ENCODE results near the gene STK11. TPM values are rescaled to one million over a fixed set of nuclear protein-coding genes. Genes with fewer than 3 reads are reported as not detected.

Gene STK11
- total RNA-seq (ENCODE audit: low replicate concordance): 27.4 and 67.3 TPM in 2 replicates

- DNase-seq (ENCODE audit: low spot score): peak; percentile 99
- H3K36me3 ChIP-seq: no peaks in the 10 kb centered on the region
- no peak for TF ChIP-seq EZH2phosphoT487 (IDR thresholded peaks at IDR 0.05)
- TF ChIP-seq CTCF (IDR thresholded peaks at IDR 0.05): no peak
- TF ChIP-seq EZH2 (IDR thresholded peaks at IDR 0.05): no peak
- no peak within 1 kb of the TSS for H3K27ac Mint-ChIP-seq
- peaks cover 43% of the 10 kb centered on the region for H3K79me2 ChIP-seq (ENCODE audit: low read depth)
- H3K4me1 Mint-ChIP-seq: peaks cover 23% of the 10 kb centered on the region
- H3K4me3 Mint-ChIP-seq: peak within 1 kb of the TSS; percentile 96
- peak within 1 kb of the TSS; percentile 22 for H2AFZ ChIP-seq (replicated peaks)
- H3K9me3 Mint-ChIP-seq: no peaks in the 10 kb centered on the region
- no peaks in the 10 kb centered on the region for H3K9me3 ChIP-seq (ENCODE audit: low read depth)
- H3K27me3 ChIP-seq: no peaks in the 10 kb centered on the region
- H3K27me3 Mint-ChIP-seq (ENCODE audit: insufficient read depth, low read depth): peaks cover 6% of the 10 kb centered on the region
- H3F3A ChIP-seq (ENCODE audit: low read depth): peaks cover 25% of the 10 kb centered on the region
- peaks cover 43% of the 10 kb centered on the region for H4K20me1 ChIP-seq (ENCODE audit: low read depth)
- H3K4me1 ChIP-seq: peaks cover 17% of the 10 kb centered on the region
- no peak within 1 kb of the TSS for H3K27ac ChIP-seq
- peak within 1 kb of the TSS; percentile 97 for H3K4me2 ChIP-seq
- peak within 1 kb of the TSS; percentile 82 for H3K4me3 ChIP-seq
- H3K9ac ChIP-seq: peak within 1 kb of the TSS; percentile 53
- H3K36me3 Mint-ChIP-seq: peaks cover 4% of the 10 kb centered on the region
Observed at GRCh38 chr19:1205114-1206099, at the start of gene STK11. STK11 (plus strand) TSS chr19:1205778; CDS start chr19:1206914, 1,136 bp downstream.

GRCh38 chr19:1156305-1156801 lies 49.2 kb upstream of the STK11 start:
- H3K4me1 ChIP-seq: no peaks in the 10 kb centered on the region
- DNase-seq (ENCODE audit: low spot score): no peak
- no peaks in the 10 kb centered on the region for H3K9me3 ChIP-seq (ENCODE audit: low read depth)
- Mint-ChIP-seq H3K4me3 (no peak overlapping the region), H3K27me3 (ENCODE audit: insufficient read depth, low read depth) (no peaks in the 10 kb centered on the region), H3K4me1 (no peaks in the 10 kb centered on the region), H3K9me3 (no peaks in the 10 kb centered on the region), H3K36me3 (peaks cover 2% of the 10 kb centered on the region), H3K27ac (peak overlapping the region; percentile 79)
- H3F3A ChIP-seq (ENCODE audit: low read depth): no peaks in the 10 kb centered on the region
- H3K36me3 ChIP-seq: no peaks in the 10 kb centered on the region
- H3K79me2 ChIP-seq (ENCODE audit: low read depth): no peaks in the 10 kb centered on the region
- no peak overlapping the region for H3K27ac ChIP-seq
- peaks cover 5% of the 10 kb centered on the region for H4K20me1 ChIP-seq (ENCODE audit: low read depth)
- H3K27me3 ChIP-seq: no peaks in the 10 kb centered on the region
- no peak overlapping the region for H2AFZ ChIP-seq (replicated peaks)
- H3K4me3 ChIP-seq: no peak overlapping the region
- no peak overlapping the region for H3K9ac ChIP-seq
- TF ChIP-seq EZH2phosphoT487 (IDR thresholded peaks at IDR 0.05) (no peak), CTCF (IDR thresholded peaks at IDR 0.05) (no peak), EZH2 (IDR thresholded peaks at IDR 0.05) (no peak)
- no peak overlapping the region for H3K4me2 ChIP-seq

GRCh38 chr19:1156830-1157615 lies 48.6 kb upstream of the STK11 start:
- Histone ChIP-seq H3K27me3 (no peaks in the 10 kb centered on the region), H3K4me1 (peaks cover 5% of the 10 kb centered on the region), H3K4me2 (no peak overlapping the region), H2AFZ (replicated peaks) (no peak overlapping the region), H3K27ac (no peak overlapping the region), H3K36me3 (no peaks in the 10 kb centered on the region), H3K4me3 (no peak overlapping the region), H3K9ac (no peak overlapping the region), H3K79me2 (ENCODE audit: low read depth) (no peaks in the 10 kb centered on the region), H3F3A (ENCODE audit: low read depth) (no peaks in the 10 kb centered on the region), H3K9me3 (ENCODE audit: low read depth) (no peaks in the 10 kb centered on the region), H4K20me1 (ENCODE audit: low read depth) (peaks cover 8% of the 10 kb centered on the region)
- TF ChIP-seq CTCF (IDR thresholded peaks at IDR 0.05): no peak
- no peak for TF ChIP-seq EZH2 (IDR thresholded peaks at IDR 0.05)
- TF ChIP-seq EZH2phosphoT487 (IDR thresholded peaks at IDR 0.05): no peak
- Mint-ChIP-seq H3K9me3 (no peaks in the 10 kb centered on the region), H3K4me3 (no peak overlapping the region), H3K36me3 (peaks cover 2% of the 10 kb centered on the region), H3K27me3 (ENCODE audit: insufficient read depth, low read depth) (no peaks in the 10 kb centered on the region), H3K27ac (no peak overlapping the region), H3K4me1 (no peaks in the 10 kb centered on the region)
- no peak for DNase-seq (ENCODE audit: low spot score)
